NB4 (cell line): ENCODE measurements around the gene SELENOW.

ENCODE experiments used
- CTCF ChIP-seq: IDR thresholded peaks from one replicate; pipeline ENCODE4 v1.5.1; 2012; ENCODE audit warnings: low read depth, low read length
- MAX ChIP-seq: IDR thresholded peaks from 2 replicates; pipeline ENCODE4 v1.6.1; 2011; ENCODE audit warnings: low read depth, low read length
- MYC ChIP-seq: IDR thresholded peaks from 2 replicates; pipeline ENCODE4 v1.6.1; 2011; ENCODE audit warnings: low read depth, low read length
- POLR2A ChIP-seq: IDR thresholded peaks from 2 replicates; pipeline ENCODE4 v1.6.1; 2011; ENCODE audit warnings: mild to moderate bottlenecking; ENCODE audit not compliant: insufficient read length; ENCODE audit errors: extremely low read depth

GRCh38 chr19:47729468-47729798 lies 49.1 kb upstream of the SELENOW start:
- TF ChIP-seq CTCF (no peak), MAX (no peak), POLR2A (no peak), MYC (no peak)
